H9 (cell line): Measurements from ENCODE around the gene SRGAP1. TPM values are rescaled to one million over a fixed set of nuclear protein-coding genes. Genes with fewer than 3 reads are reported as not detected.

ENCODE experiments used
- DNase-seq: peaks from one replicate; pipeline ENCODE4 v3.0.0-alpha.2; 2017
- H2AFZ ChIP-seq: one replicate; pipeline ENCODE4 v1.6.1; 2013; ENCODE audit warnings: mild to moderate bottlenecking, low read length, control low read depth, moderate library complexity
- H2AK5ac ChIP-seq: 2 replicates; pipeline ENCODE4 v1.6.1; 2013; ENCODE audit warnings: low read length, control low read depth, mixed read lengths; ENCODE audit not compliant: insufficient read length
- H2BK120ac ChIP-seq: one replicate; pipeline ENCODE4 v1.6.1; 2013; ENCODE audit warnings: low read depth, mild to moderate bottlenecking, low read length, control low read depth, inconsistent platforms; ENCODE audit not compliant: poor library complexity, severe bottlenecking
- H2BK12ac ChIP-seq: 2 replicates; pipeline ENCODE4 v1.6.1; 2013; ENCODE audit warnings: low read length, control low read depth, mixed read lengths, low read depth; ENCODE audit not compliant: insufficient read length
- H2BK15ac ChIP-seq: 2 replicates; pipeline ENCODE4 v1.6.1; 2013; ENCODE audit warnings: low read depth, low read length, control low read depth
- H2BK20ac ChIP-seq: one replicate; pipeline ENCODE4 v1.6.1; 2013; ENCODE audit warnings: low read depth, mild to moderate bottlenecking, low read length, control low read depth, inconsistent platforms; ENCODE audit not compliant: poor library complexity, severe bottlenecking
- H2BK5ac ChIP-seq: 2 replicates; pipeline ENCODE4 v1.6.1; 2013; ENCODE audit warnings: low read length, control low read depth, mixed read lengths; ENCODE audit not compliant: insufficient read length
- H3K14ac ChIP-seq: 2 replicates; pipeline ENCODE4 v1.6.1; 2013; ENCODE audit warnings: low read length, control low read depth; ENCODE audit not compliant: insufficient read depth
- H3K18ac ChIP-seq: 2 replicates; pipeline ENCODE4 v1.6.1; 2013; ENCODE audit warnings: low read depth, mild to moderate bottlenecking, mixed read lengths, low read length, control low read depth; ENCODE audit not compliant: insufficient read length
- H3K23ac ChIP-seq: 2 replicates; pipeline ENCODE4 v1.6.1; 2013; ENCODE audit warnings: low read length, control low read depth, mixed read lengths, low read depth; ENCODE audit not compliant: insufficient read length
- H3K23me2 ChIP-seq: 2 replicates; pipeline ENCODE4 v1.6.1; 2013; ENCODE audit warnings: low read depth, mild to moderate bottlenecking, mixed read lengths, low read length, control low read depth; ENCODE audit not compliant: insufficient read length, poor library complexity, severe bottlenecking
- H3K27ac ChIP-seq: 2 replicates; pipeline ENCODE4 v1.5.1; 2013; ENCODE audit warnings: low read length, control low read depth, mixed read lengths, low read depth; ENCODE audit not compliant: insufficient read length
- H3K27me3 ChIP-seq: 2 replicates; pipeline ENCODE4 v1.6.1; 2013; ENCODE audit warnings: low read length, control low read depth, inconsistent platforms; ENCODE audit not compliant: insufficient read depth
- H3K4ac ChIP-seq: 2 replicates; pipeline ENCODE4 v1.6.1; 2013; ENCODE audit warnings: low read depth, mild to moderate bottlenecking, control low read depth, inconsistent platforms, low read length, moderate library complexity
- H3K4me1 ChIP-seq: 2 replicates; pipeline ENCODE4 v1.6.1; 2013; ENCODE audit warnings: low read length, control low read depth, inconsistent platforms; ENCODE audit not compliant: insufficient read depth
- H3K4me2 ChIP-seq: 2 replicates; pipeline ENCODE4 v1.6.1; 2013; ENCODE audit warnings: low read length, control low read depth, mixed read lengths; ENCODE audit not compliant: insufficient read length, insufficient read depth
- H3K56ac ChIP-seq: 2 replicates; pipeline ENCODE4 v1.6.1; 2013; ENCODE audit warnings: low read depth, mild to moderate bottlenecking, mixed read lengths, low read length, control low read depth; ENCODE audit not compliant: insufficient read length
- H3K79me1 ChIP-seq: 2 replicates; pipeline ENCODE4 v1.6.1; 2013; ENCODE audit warnings: low read depth, mild to moderate bottlenecking, moderate library complexity, low read length, control low read depth, inconsistent platforms; ENCODE audit not compliant: insufficient read depth, poor library complexity, severe bottlenecking
- H3K79me2 ChIP-seq: 2 replicates; pipeline ENCODE4 v1.6.1; 2013; ENCODE audit warnings: low read length, control low read depth, inconsistent platforms; ENCODE audit not compliant: insufficient read depth
- H3K9ac ChIP-seq: 2 replicates; pipeline ENCODE4 v1.6.1; 2013; ENCODE audit warnings: low read length, control low read depth, mixed read lengths; ENCODE audit not compliant: insufficient read length; ENCODE audit errors: extremely low read depth
- H3K9me3 ChIP-seq: one replicate; pipeline ENCODE4 v1.6.1; 2013; ENCODE audit warnings: low read depth, low read length, inconsistent platforms; ENCODE audit not compliant: control insufficient read depth
- H3T11ph ChIP-seq: one replicate; pipeline ENCODE4 v1.6.1; 2013; ENCODE audit warnings: mild to moderate bottlenecking, low read length, control low read depth, inconsistent platforms
- H4K20me1 ChIP-seq: one replicate; pipeline ENCODE4 v1.6.1; 2013; ENCODE audit not compliant: control insufficient read depth, insufficient read length, insufficient read depth
- H4K5ac ChIP-seq: 2 replicates; pipeline ENCODE4 v1.6.1; 2013; ENCODE audit warnings: low read depth, mild to moderate bottlenecking, mixed read lengths, low read length, control low read depth; ENCODE audit not compliant: insufficient read length
- H4K8ac ChIP-seq: replicated peaks from 2 replicates; pipeline ENCODE4 v1.6.1; 2013; ENCODE audit warnings: low read length, control low read depth, mixed read lengths, low read depth; ENCODE audit not compliant: insufficient read length
- H4K91ac ChIP-seq: 2 replicates; pipeline ENCODE4 v1.6.1; 2013; ENCODE audit warnings: low read depth, mild to moderate bottlenecking, moderate library complexity, mixed read lengths, low read length, control low read depth; ENCODE audit not compliant: insufficient read length
- H3K27ac Mint-ChIP-seq, 3 experiments: 2 replicates in 2 of 3; 3 replicates in 1 of 3; pipeline ENCODE4 v1.8.0; 2020 to 2021; ENCODE audit warnings: mixed read lengths in 3 of 3, mild to moderate bottlenecking in 1 of 3, moderate library complexity in 1 of 3
- H3K27me3 Mint-ChIP-seq: 2 replicates; pipeline ENCODE4 v1.8.0; 2021; ENCODE audit warnings: low read depth, mild to moderate bottlenecking, moderate library complexity, mixed read lengths
- H3K36me3 Mint-ChIP-seq, 3 experiments: 2 replicates in 2 of 3; 3 replicates in 1 of 3; pipeline ENCODE4 v1.8.0; 2020 to 2021; ENCODE audit warnings: low read depth in 3 of 3, mixed read lengths in 3 of 3; ENCODE audit not compliant: insufficient read depth in 1 of 3
- H3K4me1 Mint-ChIP-seq, 2 experiments: 2 replicates each; pipeline ENCODE4 v1.8.0; 2020; ENCODE audit warnings: mixed read lengths in 2 of 2
- H3K4me3 Mint-ChIP-seq, 2 experiments: 2 replicates in 1 of 2; 3 replicates in 1 of 2; pipeline ENCODE4 v1.8.0; 2020 to 2021; ENCODE audit warnings: mild to moderate bottlenecking in 2 of 2, mixed read lengths in 2 of 2, moderate library complexity in 1 of 2
- H3K9me3 Mint-ChIP-seq, 2 experiments: 2 replicates in 1 of 2; 3 replicates in 1 of 2; pipeline ENCODE4 v1.8.0; 2020; ENCODE audit warnings: mild to moderate bottlenecking in 2 of 2, mixed read lengths in 2 of 2, moderate library complexity in 1 of 2
- CTCF ChIP-seq: fragments of 200-600 bp; sonication (generic); conservative IDR thresholded peaks from 3 replicates; pipeline ENCODE4 v1.8.0; 2021; ENCODE audit warnings: antibody characterized with exemption, mild to moderate bottlenecking
- WGBS: extraction: QIAGEN DNeasy Blood & Tissue Kit; methylation state at CpG from one replicate; pipeline ENCODE4 v1.1.7; 2013; ENCODE audit warnings: missing lambda C conversion rate, low lambda C conversion rate, mixed read lengths; ENCODE audit not compliant: insufficient read length; ENCODE audit errors: extremely low coverage; 5-methylcytosine and 5-hydroxymethylcytosine counted together
- total RNA-seq: library from RNA; stranded (reverse); gene quantifications from 2 replicates; pipeline ENCODE4 v1.2.1, GENCODE V29; 2021

The SRGAP1 gene
- total RNA-seq, 1 experiment from 2014 or later: 4.8 TPM

DNA sequence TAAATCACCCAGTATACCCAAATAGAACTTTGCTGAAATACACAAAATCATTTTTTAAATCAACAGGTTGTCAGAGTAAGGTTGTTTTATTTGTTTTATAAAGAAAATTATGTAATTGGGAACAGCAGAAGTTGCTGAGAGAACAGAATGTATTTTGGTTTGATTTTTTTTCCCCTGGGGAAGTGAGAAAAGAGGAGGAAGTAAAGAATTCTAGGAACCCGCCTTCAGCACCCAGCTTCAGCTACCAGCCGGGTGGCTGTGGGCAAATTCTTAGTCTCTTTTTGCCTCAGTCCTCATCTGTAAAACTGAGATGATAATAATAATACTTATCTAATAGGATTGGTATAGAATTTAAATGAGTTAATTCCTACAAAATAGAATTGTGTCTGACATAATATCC lies 119.4 kb downstream of the SRGAP1 start:
- no peaks in the 10 kb centered on the region for H3K9me3 ChIP-seq
- no peak overlapping the region for H3K18ac ChIP-seq
- H3K9ac ChIP-seq: no peak overlapping the region
- H3K56ac ChIP-seq: no peak overlapping the region
- no peak overlapping the region for H3K14ac ChIP-seq
- no peak overlapping the region for H4K5ac ChIP-seq
- no peaks in the 10 kb centered on the region for H3K79me2 ChIP-seq
- no peak overlapping the region for H2BK5ac ChIP-seq
- no peak overlapping the region for H2BK15ac ChIP-seq
- no peak overlapping the region for H2AK5ac ChIP-seq
- H4K8ac ChIP-seq: no peak overlapping the region
- H3K79me1 ChIP-seq: no peaks in the 10 kb centered on the region
- no peaks in the 10 kb centered on the region for H3K23me2 ChIP-seq
- H3K4me1 Mint-ChIP-seq: peaks cover 25 to 32% of the 10 kb centered on the region in 2 experiments
- no peak overlapping the region for H4K91ac ChIP-seq
- H3K27me3 Mint-ChIP-seq: no peaks in the 10 kb centered on the region
- no peak overlapping the region for H2BK12ac ChIP-seq
- H2BK20ac ChIP-seq: no peak overlapping the region
- H3K4me3 Mint-ChIP-seq: no peak overlapping the region
- no peaks in the 10 kb centered on the region for H3K36me3 Mint-ChIP-seq
- no peak overlapping the region for H3K4ac ChIP-seq
- H3K23ac ChIP-seq: no peak overlapping the region
- H3K4me2 ChIP-seq: no peak overlapping the region
- H3K27me3 ChIP-seq: no peaks in the 10 kb centered on the region
- H3K4me1 ChIP-seq: no peaks in the 10 kb centered on the region; the same call in 1 of the 2 replicates
- no peak overlapping the region for H3T11ph ChIP-seq
- no peaks in the 10 kb centered on the region for H4K20me1 ChIP-seq
- H2AFZ ChIP-seq: no peak overlapping the region
- no peak overlapping the region for H3K27ac Mint-ChIP-seq
- no peak for DNase-seq
- TF ChIP-seq CTCF: no peak
- H2BK120ac ChIP-seq: no peak overlapping the region
- no peaks in the 10 kb centered on the region for H3K9me3 Mint-ChIP-seq
- H3K27ac ChIP-seq: no peak overlapping the region
- WGBS: no CpG with 5 or more reads among the region's 2 CpGs
